DND-41 (cell line): Measurements from ENCODE around the gene GRID2.

Experiments used
- CTCF ChIP-seq: IDR thresholded peaks from 2 replicates; pipeline ENCODE4 v1.5.1; 2012; ENCODE audit warnings: borderline replicate concordance, low read length, moderate library complexity, mild to moderate bottlenecking; ENCODE audit not compliant: poor library complexity, severe bottlenecking; ENCODE audit errors: extremely low read depth
- EZH2 ChIP-seq: IDR thresholded peaks from 3 replicates; pipeline ENCODE4 v1.6.1; 2012; ENCODE audit warnings: borderline replicate concordance, low read depth, mild to moderate bottlenecking, moderate library complexity, low read length, inconsistent platforms; ENCODE audit not compliant: severe bottlenecking

GRCh38 chr4:93731456-93731855 lies 1427.7 kb downstream of the GRID2 start:
- TF ChIP-seq CTCF (no peak), EZH2 (no peak)
